GM15510 (cell line): ENCODE data around the gene RPP30.

Experiments
- POLR2A ChIP-seq: IDR thresholded peaks from 3 replicates; pipeline ENCODE4 v1.6.1; 2011; ENCODE audit warnings: borderline replicate concordance; ENCODE audit not compliant: insufficient read length; ENCODE audit errors: extremely low read depth

Gene RPP30

GRCh38 chr10:90911133-90912051, 39.6 kb downstream of the RPP30 start:
- TF ChIP-seq POLR2A, result no peak

DNA sequence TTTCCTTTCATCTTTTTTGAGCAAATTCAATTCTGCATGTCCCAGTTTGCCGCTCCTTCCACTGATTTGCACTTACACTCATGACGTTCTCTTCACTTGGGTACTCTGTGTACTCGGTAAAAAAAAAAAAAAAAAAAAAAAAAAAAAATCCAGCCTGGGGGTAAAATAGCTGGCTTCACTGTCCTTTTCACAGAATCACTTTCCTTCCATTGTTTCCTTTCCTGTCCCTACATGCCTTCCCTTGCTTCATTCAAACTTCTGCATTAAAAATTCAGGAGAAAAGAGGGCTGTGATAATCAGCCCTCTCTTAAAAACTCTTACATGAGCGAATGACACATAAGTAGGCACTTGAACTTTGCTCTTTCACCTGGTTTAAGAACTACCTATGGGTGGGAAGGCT, 40.4 kb downstream of the RPP30 start:
- no peak for TF ChIP-seq POLR2A

- TF ChIP-seq POLR2A, result no peak
Measured at GRCh38 chr10:90912854-90913479, 41.2 kb downstream of the RPP30 start.

DNA sequence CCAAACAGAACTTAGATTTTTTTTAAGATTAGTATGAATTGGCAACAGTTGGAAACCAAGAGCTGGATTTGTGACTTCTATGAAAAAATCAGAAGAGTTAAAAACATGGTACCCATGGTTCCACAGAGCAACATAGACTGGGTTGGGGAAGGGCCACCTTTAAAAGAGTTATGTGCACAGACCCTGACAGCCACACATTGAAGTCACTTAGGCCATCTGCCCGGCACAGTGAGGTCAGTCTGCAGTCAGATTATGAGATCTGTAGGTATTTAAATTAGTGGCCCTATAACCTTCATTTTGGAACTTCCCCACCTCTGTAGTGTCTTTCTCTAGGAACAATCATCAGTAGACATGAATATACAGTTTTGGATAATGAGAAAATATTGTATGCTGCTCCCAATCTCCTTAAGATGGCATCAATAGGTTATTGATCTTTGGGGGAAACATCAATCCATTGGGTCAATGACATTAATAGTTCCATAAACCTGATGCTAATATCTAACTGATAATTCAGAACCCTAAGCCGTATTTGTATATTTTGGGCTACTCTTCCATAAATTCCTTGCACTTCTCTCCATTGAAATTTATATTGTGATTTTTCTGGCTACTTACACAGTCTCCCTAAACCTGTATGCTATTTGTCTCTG, 42.1 kb downstream of the RPP30 start:
- no peak for TF ChIP-seq POLR2A

DNA sequence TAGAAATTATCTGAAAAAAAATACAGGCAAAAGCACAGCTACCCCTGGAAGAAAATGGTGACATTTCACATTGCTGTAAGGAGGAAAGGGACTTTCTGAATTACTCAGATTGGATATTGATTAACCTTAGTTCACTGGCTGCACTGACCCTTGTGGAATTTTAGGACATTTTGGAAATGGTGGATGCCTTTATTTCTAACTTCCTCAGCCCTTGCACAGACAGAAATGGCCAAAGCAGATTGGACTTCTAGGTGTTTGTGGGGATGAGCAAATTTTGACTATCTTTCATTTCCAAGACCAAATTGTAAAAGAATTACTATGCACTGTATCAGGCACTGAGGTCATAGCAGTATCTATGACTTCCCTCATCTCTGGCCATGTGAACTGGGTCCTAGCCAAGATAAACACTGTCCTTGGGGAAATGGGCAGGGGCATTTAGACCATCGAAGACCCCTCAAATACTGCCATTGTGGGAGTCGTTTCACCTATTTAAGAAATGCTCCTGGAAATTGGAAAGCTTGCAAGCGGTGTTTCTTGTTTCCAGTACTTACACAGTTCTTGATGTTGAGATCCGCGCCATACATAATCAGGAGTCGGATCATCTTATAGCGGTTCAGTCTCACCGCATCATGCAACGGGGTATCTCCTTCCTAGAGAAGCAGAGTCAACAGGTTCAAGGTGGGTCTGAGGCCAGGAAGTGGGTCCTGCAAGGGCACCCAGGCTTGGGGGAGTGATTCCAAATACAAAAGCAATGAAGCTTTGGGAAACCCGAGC, 43.4 kb downstream of the RPP30 start:
- TF ChIP-seq POLR2A, result no peak

DNA sequence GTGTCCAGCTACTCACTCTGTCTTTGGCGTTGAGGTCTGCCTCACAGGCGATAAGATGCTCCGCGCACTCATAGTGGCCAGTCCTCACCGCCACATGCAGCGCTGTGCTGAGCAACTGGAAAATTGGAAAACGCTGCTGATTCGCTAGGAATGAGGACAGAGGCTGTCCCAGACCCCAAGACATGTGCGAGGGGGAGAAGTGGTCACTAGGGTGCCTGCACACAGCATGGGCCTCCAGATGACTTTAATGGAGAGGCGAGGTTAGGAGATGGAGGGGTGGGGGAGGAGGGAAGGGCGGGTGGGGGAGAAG, 43.9 kb downstream of the RPP30 start:
- no peak for TF ChIP-seq POLR2A

DNA sequence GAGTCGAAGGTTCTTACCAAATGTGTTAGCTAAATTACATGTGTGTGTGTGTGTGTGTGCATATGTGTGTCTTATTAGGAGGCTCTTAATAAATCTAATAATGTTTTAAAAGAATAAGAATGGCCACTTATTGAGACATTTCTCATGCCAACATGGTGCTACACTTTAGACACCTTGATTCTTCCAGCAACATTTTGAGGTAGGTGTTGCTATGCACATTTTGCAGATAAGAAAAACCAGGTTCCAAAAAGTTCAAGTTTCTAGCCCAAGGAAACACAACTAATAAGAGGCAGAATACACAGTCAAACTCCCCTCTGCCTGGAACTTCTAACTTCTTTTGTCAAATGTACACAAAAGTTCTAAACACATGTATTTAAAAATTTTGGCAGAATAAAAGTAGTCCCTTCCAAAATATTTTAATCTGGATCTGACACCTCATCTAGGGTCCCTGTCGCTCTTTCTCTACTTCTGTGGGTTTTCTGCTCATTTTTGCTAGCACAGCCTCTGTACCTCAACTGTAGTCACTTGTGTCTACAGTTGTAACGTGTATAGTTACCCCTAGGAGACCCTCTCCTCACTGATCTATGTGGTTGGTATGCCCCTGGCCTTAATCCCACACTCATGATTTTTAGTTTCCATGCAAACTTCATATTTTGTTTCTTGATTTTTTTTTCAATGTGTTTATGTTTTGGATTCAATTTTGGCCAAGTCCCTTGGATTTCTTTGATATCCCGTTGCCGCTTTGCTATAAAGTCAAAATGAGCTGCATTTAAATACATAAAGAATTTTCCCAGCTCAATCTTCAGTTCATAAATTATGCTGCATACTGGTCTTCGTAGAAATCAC, 44.8 kb downstream of the RPP30 start:
- no peak for TF ChIP-seq POLR2A

DNA sequence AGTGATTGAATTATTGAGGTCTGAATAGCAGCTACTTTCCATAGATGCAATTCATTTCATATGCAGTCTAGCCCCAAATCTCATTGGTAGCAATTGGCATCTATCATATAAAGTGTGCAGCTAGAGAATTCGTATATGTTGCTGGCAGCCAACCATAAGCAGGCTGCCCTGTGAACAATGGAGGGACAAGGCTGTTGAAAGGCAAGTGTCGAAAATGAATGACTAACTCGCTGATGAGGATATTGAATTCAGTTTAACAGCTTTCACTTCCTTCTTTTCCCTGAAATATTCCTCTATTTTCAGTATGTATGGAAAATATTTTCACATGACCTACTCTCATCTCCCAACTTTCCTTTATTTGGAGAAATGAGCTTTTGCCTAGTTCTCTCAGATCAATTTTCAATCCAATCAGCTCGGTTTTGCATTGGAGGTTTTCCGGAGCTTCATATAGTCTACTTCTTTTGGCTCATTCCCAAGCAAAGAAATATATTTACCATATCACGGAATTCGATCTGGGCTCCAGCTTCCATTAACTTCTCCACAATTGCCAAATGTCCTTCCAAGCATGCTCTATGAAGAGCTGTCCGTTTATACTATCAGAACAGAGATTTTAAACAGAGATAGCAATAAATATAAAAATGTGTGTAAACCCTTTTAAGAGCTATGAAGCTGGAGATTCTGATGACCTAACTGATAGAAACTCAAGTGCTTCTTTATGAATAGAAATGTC, 45.6 kb downstream of the RPP30 start:
- no peak for TF ChIP-seq POLR2A

- no peak for TF ChIP-seq POLR2A
Measured at GRCh38 chr10:90917968-90918318, 46.2 kb downstream of the RPP30 start.

DNA sequence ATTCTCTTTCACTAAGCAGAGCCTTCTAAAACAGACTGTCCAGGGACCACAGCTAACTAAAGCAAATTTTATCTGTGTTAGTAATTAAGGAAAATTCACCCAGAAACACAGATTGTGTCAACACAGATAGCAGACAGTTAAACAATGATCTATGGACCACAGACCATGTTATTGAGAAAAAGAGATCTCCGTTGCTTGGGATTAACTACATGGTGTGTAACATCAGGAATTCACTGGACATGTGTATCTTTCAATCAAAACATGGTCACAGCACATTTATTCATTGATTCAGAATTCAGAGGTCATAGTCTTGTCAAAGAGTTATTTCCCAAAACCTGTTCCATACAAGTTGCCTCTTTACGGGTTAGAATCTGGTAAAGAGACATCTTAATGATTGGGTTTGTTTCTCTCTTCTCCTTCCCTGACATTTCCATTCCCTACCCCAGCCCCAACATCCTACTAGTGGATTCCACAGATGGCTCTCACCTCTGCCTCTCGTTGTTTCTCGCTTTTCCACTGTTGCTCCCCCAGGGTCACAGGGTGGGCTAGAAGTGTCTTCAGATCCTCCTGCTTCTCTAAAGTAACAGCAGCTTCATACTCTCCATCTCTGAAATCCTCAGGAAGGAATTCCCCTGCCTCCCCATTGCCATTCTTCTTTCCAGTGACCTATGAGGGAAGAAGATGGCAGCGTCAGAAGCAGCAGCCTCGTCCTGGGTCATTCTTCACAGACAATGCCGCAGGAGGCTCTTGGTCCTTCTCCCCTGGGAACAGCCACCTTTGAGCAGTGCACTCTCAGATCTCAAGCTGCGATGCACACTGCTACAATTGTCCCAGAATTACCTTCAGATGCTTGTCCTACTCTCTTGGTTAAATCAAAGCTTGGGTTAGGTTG, 48.2 kb downstream of the RPP30 start:
- no peak for TF ChIP-seq POLR2A

GRCh38 chr10:90920986-90921666, 49.4 kb downstream of the RPP30 start, which contains the start of gene ANKRD1:
TSS of gene ANKRD1 (minus strand) at chr10:90921087. CDS start at chr10:90921027, 60 bp downstream.
- TF ChIP-seq POLR2A, result no peak

DNA sequence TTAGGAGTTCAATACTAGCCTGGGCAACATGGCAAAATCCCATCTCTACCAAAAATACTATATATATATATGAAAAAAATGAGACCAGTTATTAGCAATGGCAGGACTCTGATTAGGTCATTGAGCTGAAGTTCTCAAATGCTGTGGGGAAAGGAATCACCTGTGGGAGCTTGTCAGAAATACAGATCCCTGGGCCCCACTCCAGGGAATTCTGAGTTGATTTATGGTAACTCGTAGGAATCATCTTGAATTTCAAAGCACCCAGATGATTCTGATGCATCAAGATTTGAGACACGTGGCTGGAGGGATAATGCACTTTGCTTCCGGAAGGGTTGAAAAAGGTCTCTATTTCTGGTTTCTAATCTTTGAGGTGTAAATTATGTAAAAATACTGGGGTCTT, 50.1 kb downstream of the RPP30 start:
- TF ChIP-seq POLR2A, result no peak

DNA sequence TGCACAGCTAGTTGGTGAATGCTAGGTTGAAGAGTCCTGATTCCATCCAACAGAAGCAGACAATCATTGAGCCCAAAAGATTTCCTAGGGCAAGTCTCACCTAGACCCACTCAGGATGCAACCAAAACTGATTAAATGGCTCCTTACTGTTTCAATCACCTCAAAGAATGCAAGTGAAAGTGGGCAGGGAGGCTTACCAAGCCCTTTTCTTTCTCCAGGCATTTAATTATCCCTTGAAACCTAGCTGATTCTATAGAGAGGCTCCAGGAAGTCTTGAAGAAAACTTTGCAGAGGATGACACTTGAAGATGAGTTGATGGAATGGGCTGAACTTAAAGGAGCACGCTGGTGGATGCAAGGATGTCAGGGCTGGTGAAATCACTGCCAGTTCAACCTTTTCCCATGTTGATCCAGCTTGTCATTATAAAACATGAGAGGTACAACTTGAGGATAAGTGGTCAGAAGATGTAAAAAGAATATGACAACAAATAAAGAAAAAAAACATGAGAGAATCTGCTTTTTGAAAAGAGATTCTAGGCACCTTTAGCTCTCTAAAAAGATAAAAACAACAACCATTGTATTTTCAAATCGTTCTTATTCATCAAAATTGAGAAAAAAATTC, 51.4 kb downstream of the RPP30 start:
- no peak for TF ChIP-seq POLR2A
